GM04504 (cell line): ENCODE measurements around the gene P3H4.

ENCODE experiments used
- DNase-seq: peaks from one replicate; pipeline ENCODE4 v3.0.0-alpha.2; 2012; ENCODE audit warnings: low read depth

The P3H4 gene

GRCh38 chr17:41769985-41770384 lies 41.8 kb downstream of the P3H4 start:
- no peak for DNase-seq

- no peak for DNase-seq
Observed at GRCh38 chr17:41769346-41769862, 42.3 kb downstream of the P3H4 start.

GRCh38 chr17:41768682-41769288 lies 43.0 kb downstream of the P3H4 start:
- DNase-seq = no peak

GRCh38 chr17:41767324-41768042 lies 44.3 kb downstream of the P3H4 start:
- no peak for DNase-seq

- DNase-seq = no peak
Observed at GRCh38 chr17:41766135-41766534, 45.6 kb downstream of the P3H4 start.

- DNase-seq = no peak
Observed at GRCh38 chr17:41763327-41763726, 48.4 kb downstream of the P3H4 start.

- no peak for DNase-seq
Observed at GRCh38 chr17:41762841-41763240, 48.9 kb downstream of the P3H4 start.

GRCh38 chr17:41762391-41762790 lies 49.4 kb downstream of the P3H4 start:
- no peak for DNase-seq

- DNase-seq = no peak
Observed at GRCh38 chr17:41760878-41761277, 50.9 kb downstream of the P3H4 start.

- DNase-seq = no peak
Observed at GRCh38 chr17:41758601-41759000, 53.1 kb downstream of the P3H4 start.

- DNase-seq = no peak
Observed at GRCh38 chr17:41754066-41754465, 57.7 kb downstream of the P3H4 start.
